CD14-positive monocyte (primary cell): ENCODE results near the gene PDZD7. TPM values are rescaled to one million over a fixed set of nuclear protein-coding genes. Genes with fewer than 3 reads are reported as not detected.

Experiments
- DNase-seq, 3 donors: peaks; one replicate each; pipeline ENCODE4 v3.0.0-alpha.2; 2011 to 2022
- H2AFZ ChIP-seq: 2 replicates; pipeline ENCODE4 v1.6.0; 2012; ENCODE audit warnings: mild to moderate bottlenecking, low read depth, low read length, inconsistent platforms; ENCODE audit not compliant: insufficient read depth, poor library complexity, severe bottlenecking
- H3K27ac ChIP-seq, 2 donors: 1 replicate in 1 of 2; 2 replicates in 1 of 2; pipeline ENCODE4 v1.5.1; 2012 to 2013; ENCODE audit warnings: low read length in 2 of 2, control low read depth in 1 of 2, inconsistent platforms in 1 of 2, low read depth in 1 of 2, mild to moderate bottlenecking in 1 of 2
- H3K27me3 ChIP-seq, 2 donors: one replicate each; pipeline versions ENCODE4 v1.6.0 to v1.6.1; 2011 to 2013; ENCODE audit warnings: low read length in 2 of 2; ENCODE audit not compliant: control insufficient read depth in 2 of 2, insufficient read depth in 2 of 2
- H3K36me3 ChIP-seq, 2 donors: replicated peaks in 1 of 2; 1 replicate in 1 of 2; 2 replicates in 1 of 2; pipeline versions ENCODE4 v1.5.1 to v1.6.1; 2012 to 2013; ENCODE audit warnings: low read length in 2 of 2, control low read depth in 1 of 2, inconsistent platforms in 1 of 2, mild to moderate bottlenecking in 1 of 2; ENCODE audit not compliant: insufficient read depth in 2 of 2, control insufficient read depth in 1 of 2
- H3K4me1 ChIP-seq, 2 donors: 1 replicate in 1 of 2; 2 replicates in 1 of 2; pipeline versions ENCODE4 v1.5.1 to v1.6.1; 2012 to 2013; ENCODE audit warnings: low read length in 2 of 2, control low read depth in 1 of 2, inconsistent platforms in 1 of 2, mild to moderate bottlenecking in 1 of 2, moderate library complexity in 1 of 2; ENCODE audit not compliant: insufficient read depth in 2 of 2, control insufficient read depth in 1 of 2
- H3K4me2 ChIP-seq: replicated peaks from 2 replicates; pipeline ENCODE3; 2012; ENCODE audit warnings: low read length, moderate library complexity, mild to moderate bottlenecking; ENCODE audit not compliant: poor library complexity, severe bottlenecking; ENCODE audit errors: extremely low read depth
- H3K4me3 ChIP-seq, 3 experiments: fragments of 200-600 bp in 1 of 3; sonication (generic) in 1 of 3; replicated peaks in 1 of 3; 1 replicate in 2 of 3; 2 replicates in 1 of 3; pipeline ENCODE4 v1.5.1; 2011 to 2013; ENCODE audit warnings: low read length in 3 of 3, mild to moderate bottlenecking in 3 of 3, control low read depth in 2 of 3, low read depth in 2 of 3, inconsistent platforms in 1 of 3, moderate library complexity in 1 of 3
- H3K79me2 ChIP-seq: 2 replicates; pipeline ENCODE4 v1.6.0; 2012; ENCODE audit warnings: mild to moderate bottlenecking, control low read depth, inconsistent platforms, low read length, moderate library complexity; ENCODE audit not compliant: insufficient read depth
- H3K9ac ChIP-seq: 2 replicates; pipeline ENCODE4 v1.6.0; 2017; ENCODE audit warnings: low read length, mild to moderate bottlenecking; ENCODE audit not compliant: insufficient read depth, poor library complexity, severe bottlenecking
- H3K9me3 ChIP-seq, 2 donors: replicated peaks in 1 of 2; 1 replicate in 1 of 2; 2 replicates in 1 of 2; pipeline versions ENCODE4 v1.5.1 to v1.6.1; 2012 to 2013; ENCODE audit warnings: low read length in 2 of 2, control low read depth in 1 of 2; ENCODE audit not compliant: control insufficient read depth in 1 of 2, insufficient read depth in 1 of 2
- H4K20me1 ChIP-seq: 2 replicates; pipeline ENCODE4 v1.6.0; 2012; ENCODE audit warnings: mild to moderate bottlenecking, low read length, control low read depth, moderate library complexity; ENCODE audit not compliant: insufficient read depth
- H3K27ac Mint-ChIP-seq, 7 donors: one replicate each; pipeline ENCODE4 v1.8.0; 2020; ENCODE audit warnings: mild to moderate bottlenecking in 7 of 7, mixed read lengths in 7 of 7, moderate library complexity in 6 of 7, inconsistent platforms in 2 of 7
- H3K27me3 Mint-ChIP-seq, 3 donors: one replicate each; pipeline ENCODE4 v1.8.0; 2021 to 2022; ENCODE audit warnings: low read depth in 3 of 3, mild to moderate bottlenecking in 3 of 3, mixed read lengths in 3 of 3, moderate library complexity in 3 of 3, inconsistent platforms in 1 of 3
- H3K36me3 Mint-ChIP-seq, 2 donors: one replicate each; pipeline ENCODE4 v1.8.0; 2020; ENCODE audit warnings: mixed read lengths in 2 of 2, inconsistent platforms in 1 of 2, mild to moderate bottlenecking in 1 of 2
- H3K4me1 Mint-ChIP-seq: one replicate; pipeline ENCODE4 v1.8.0; 2020; ENCODE audit warnings: mild to moderate bottlenecking, mixed read lengths
- H3K4me3 Mint-ChIP-seq, 2 donors: one replicate each; pipeline ENCODE4 v1.8.0; 2020; ENCODE audit warnings: mild to moderate bottlenecking in 2 of 2, mixed read lengths in 2 of 2, moderate library complexity in 1 of 2
- H3K9me3 Mint-ChIP-seq, 7 donors: one replicate each; pipeline ENCODE4 v1.8.0; 2020 to 2022; ENCODE audit warnings: mixed read lengths in 7 of 7, mild to moderate bottlenecking in 6 of 7, moderate library complexity in 6 of 7, inconsistent platforms in 2 of 7
- CTCF ChIP-seq: fragments of 200-600 bp; IDR thresholded peaks from one replicate; pipeline ENCODE4 v1.8.0; 2022; ENCODE audit warnings: antibody characterized with exemption, mild to moderate bottlenecking
- WGBS: methylation state at CpG from one replicate; pipeline ENCODE4 v1.1.5; 2013; ENCODE audit warnings: missing lambda C conversion rate; ENCODE audit not compliant: insufficient coverage; 5-methylcytosine and 5-hydroxymethylcytosine counted together
- intact Hi-C, 2 donors: fragments of 100-400 bp; cut with micrococcal nuclease; formaldehyde crosslinking; loops; one replicate each; pipeline versions ENCODE4 v1.15.0 to v1.15.1; 2023
- polyA plus RNA-seq, 3 donors: library from polyadenylated mRNA; depleted of rRNA in 1 of 3; unstranded in 2 of 3; stranded (reverse) in 1 of 3; fragments of 300-500 nt in 2 of 3; fragments of >200 nt in 1 of 3; fragmentation: Illumina TruSeq in 2 of 3; gene quantifications; 1 replicate in 2 of 3; 2 replicates in 1 of 3; pipeline ENCODE4 v1.2.3, GENCODE V29; 2012 to 2021

PDZD7 gene
- polyA plus RNA-seq, 3 donors: 0.73 TPM; not detected in 2

GRCh38 chr10:101036726-101037125, 5.8 kb upstream of the PDZD7 start:
- H3K4me1 Mint-ChIP-seq: peaks cover 23% of the 10 kb centered on the region
- no peak overlapping the region for H3K9ac ChIP-seq
- peaks cover 9 to 20% of the 10 kb centered on the region in 2 donors for H3K4me1 ChIP-seq
- peaks cover 0 to 4% (median 0%) of the 10 kb centered on the region in 3 donors for H3K27me3 Mint-ChIP-seq
- no peak overlapping the region for H3K27ac ChIP-seq
- H3K9me3 Mint-ChIP-seq: no peaks in the 10 kb centered on the region
- H3K36me3 Mint-ChIP-seq: peaks cover 61 to 69% of the 10 kb centered on the region in 2 donors
- peaks cover 51 to 61% of the 10 kb centered on the region in 2 donors for H3K36me3 ChIP-seq
- H3K27ac Mint-ChIP-seq: no peak overlapping the region
- H3K4me3 Mint-ChIP-seq: no peak overlapping the region
- 97% methylated on average over 5 of the region's 7 CpGs for WGBS
- H4K20me1 ChIP-seq: peaks cover 17% of the 10 kb centered on the region
- intact Hi-C loops: no loop called here
- H3K27me3 ChIP-seq: no peaks in the 10 kb centered on the region
- peaks cover 7% of the 10 kb centered on the region for H3K79me2 ChIP-seq
- no peak overlapping the region for H3K4me3 ChIP-seq
- H3K9me3 ChIP-seq: no peaks in the 10 kb centered on the region
- TF ChIP-seq CTCF: no peak
- no peak for DNase-seq
- no peak overlapping the region for H3K4me2 ChIP-seq
- no peak overlapping the region for H2AFZ ChIP-seq

GRCh38 chr10:101035916-101036702, 5.2 kb upstream of the PDZD7 start:
- peaks cover 9 to 21% of the 10 kb centered on the region in 2 donors for H3K4me1 ChIP-seq
- intact Hi-C loops: no loop called here
- H3K9ac ChIP-seq: no peak overlapping the region
- H3K4me3 ChIP-seq: no peak overlapping the region
- H3K9me3 ChIP-seq: no peaks in the 10 kb centered on the region
- no peaks in the 10 kb centered on the region for H3K9me3 Mint-ChIP-seq
- no peak for DNase-seq
- no peak overlapping the region for H3K4me3 Mint-ChIP-seq
- H3K27ac Mint-ChIP-seq: peak overlapping the region in 1 of 7 donors; percentile 50
- H3K36me3 ChIP-seq: peaks cover 51 to 61% of the 10 kb centered on the region in 2 donors
- peaks cover 61 to 69% of the 10 kb centered on the region in 2 donors for H3K36me3 Mint-ChIP-seq
- WGBS: 89% methylated on average over 8 of the region's 10 CpGs
- TF ChIP-seq CTCF: no peak
- H3K79me2 ChIP-seq: peaks cover 7% of the 10 kb centered on the region
- no peak overlapping the region for H3K27ac ChIP-seq
- no peak overlapping the region for H2AFZ ChIP-seq
- peaks cover 23% of the 10 kb centered on the region for H3K4me1 Mint-ChIP-seq
- H4K20me1 ChIP-seq: peaks cover 17% of the 10 kb centered on the region
- H3K4me2 ChIP-seq: no peak overlapping the region
- peaks cover 0 to 4% (median 0%) of the 10 kb centered on the region in 3 donors for H3K27me3 Mint-ChIP-seq
- H3K27me3 ChIP-seq: no peaks in the 10 kb centered on the region
